Caco-2 (cell line): ENCODE data around the gene RAB24. TPM values are rescaled to one million over a fixed set of nuclear protein-coding genes. Genes with fewer than 3 reads are reported as not detected.

Experiments used
- BruUV-seq: library from RNA; stranded (reverse); fragments of 400-500 nt; replicated peaks from 2 replicates; lab custom pipeline; 2021; lab: Mats Ljungman, UMichigan
- CTCF ChIA-PET: fragments of 300-600 bp; sonication (Branson Sonifier 250); formaldehyde crosslinking; loops from one replicate; lab custom pipeline; 2022; ENCODE audit warnings: antibody characterized with exemption; lab: Charles Lee
- POLR2A ChIA-PET: fragments of 300-600 bp; sonication (Branson Sonifier 250); formaldehyde crosslinking; loops from one replicate; lab custom pipeline; 2022; ENCODE audit warnings: antibody characterized with exemption; lab: Charles Lee
- DNase-seq, 2 experiments: peaks; one replicate each; pipeline versions ENCODE4 v3.0.0 to v3.0.0-alpha.2; 2020 to 2022
- H3K27me3 ChIP-seq: replicated peaks from 2 replicates; pipeline ENCODE4 v1.6.0; 2011; ENCODE audit warnings: low read length; ENCODE audit not compliant: control insufficient read depth, insufficient read depth
- H3K36me3 ChIP-seq: 2 replicates; pipeline ENCODE4 v1.5.1; 2011; ENCODE audit warnings: low read length; ENCODE audit not compliant: control insufficient read depth, insufficient read depth
- H3K4me1 ChIP-seq: fragments of 250-450 bp; sonication (Bioruptor Pico); 2 replicates; pipeline ENCODE4 v1.5.1; 2020; ENCODE audit warnings: mild to moderate bottlenecking
- H3K4me3 ChIP-seq: 2 replicates; pipeline ENCODE4 v1.5.1; 2011; ENCODE audit warnings: low read depth, mild to moderate bottlenecking, control low read depth, low read length
- H3K9me3 ChIP-seq: fragments of 250-450 bp; sonication (Bioruptor Pico); 2 replicates; pipeline ENCODE4 v1.5.1; 2020; ENCODE audit warnings: mild to moderate bottlenecking, moderate library complexity
- H3K27ac Mint-ChIP-seq: one replicate; pipeline ENCODE4 v1.8.0; 2022; ENCODE audit warnings: mixed read lengths; ENCODE audit not compliant: unreplicated experiment
- H3K27me3 Mint-ChIP-seq: one replicate; pipeline ENCODE4 v1.8.0; 2022; ENCODE audit warnings: mixed read lengths; ENCODE audit not compliant: insufficient read depth, unreplicated experiment
- H3K36me3 Mint-ChIP-seq: one replicate; pipeline ENCODE4 v1.8.0; 2022; ENCODE audit warnings: mild to moderate bottlenecking, mixed read lengths; ENCODE audit not compliant: insufficient read depth, unreplicated experiment
- H3K4me1 Mint-ChIP-seq: one replicate; pipeline ENCODE4 v1.8.0; 2022; ENCODE audit warnings: low read depth, mixed read lengths; ENCODE audit not compliant: unreplicated experiment
- H3K4me3 Mint-ChIP-seq: one replicate; pipeline ENCODE4 v1.8.0; 2022; ENCODE audit warnings: mild to moderate bottlenecking, moderate library complexity, mixed read lengths; ENCODE audit not compliant: unreplicated experiment
- H3K9me3 Mint-ChIP-seq: one replicate; pipeline ENCODE4 v1.8.0; 2022; ENCODE audit warnings: mixed read lengths; ENCODE audit not compliant: unreplicated experiment
- CTCF ChIP-seq, 2 experiments: fragments of 200-600 bp in 1 of 2; IDR thresholded peaks; 1 replicate in 1 of 2; 2 replicates in 1 of 2; pipeline versions ENCODE4 v1.5.1 to v1.8.0; 2011 to 2022; ENCODE audit warnings: antibody characterized with exemption in 1 of 2, control low read depth in 1 of 2, inconsistent platforms in 1 of 2, low read depth in 1 of 2, low read length in 1 of 2, mild to moderate bottlenecking in 1 of 2, moderate library complexity in 1 of 2; ENCODE audit not compliant: insufficient read depth in 1 of 2, severe bottlenecking in 1 of 2, unreplicated experiment in 1 of 2
- intact Hi-C: fragments of 100-400 bp; cut with micrococcal nuclease; formaldehyde crosslinking; loops from one replicate; pipeline ENCODE4 v1.10.0; 2022; ENCODE audit not compliant: unreplicated experiment
- total RNA-seq: library from RNA; stranded (reverse); gene quantifications from 2 replicates; pipeline ENCODE4 v1.2.3, GENCODE V29; 2022

The RAB24 gene
- total RNA-seq, 1 experiment from 2014 or later = 29.9 TPM

- H3K4me1 ChIP-seq = no peaks in the 10 kb centered on the region
- no peak for TF ChIP-seq CTCF (IDR thresholded peaks at IDR 0.05; ENCODE audit: insufficient read depth in 1 of 2, low read depth in 1 of 2, low read length in 1 of 2, severe bottlenecking in 1 of 2, unreplicated experiment in 1 of 2)
- H3K4me1 Mint-ChIP-seq = no peaks in the 10 kb centered on the region
- POLR2A ChIA-PET = no interaction called here
- H3K9me3 ChIP-seq = no peaks in the 10 kb centered on the region
- no peaks in the 10 kb centered on the region for H3K27me3 Mint-ChIP-seq
- H3K4me3 ChIP-seq = no peak overlapping the region
- no peaks in the 10 kb centered on the region for H3K9me3 Mint-ChIP-seq
- H3K36me3 ChIP-seq = peaks cover 3% of the 10 kb centered on the region
- CTCF ChIA-PET = interaction anchor here (0.6 kb wide), 1 partner anchor 114 kb away, joined by 3 read pairs; no protein-coding TSS in a partner anchor
- H3K4me3 Mint-ChIP-seq = no peak overlapping the region
- no peak for DNase-seq
- BruUV-seq = no TSS peak
- intact Hi-C loops = no loop called here
- H3K27ac Mint-ChIP-seq = no peak overlapping the region
- H3K27me3 ChIP-seq = no peaks in the 10 kb centered on the region
- peaks cover 68% of the 10 kb centered on the region for H3K36me3 Mint-ChIP-seq
Measured at GRCh38 chr5:177276886-177277285, 26.6 kb downstream of the RAB24 start.

- Mint-ChIP-seq H3K4me3 (no peak overlapping the region), H3K9me3 (no peaks in the 10 kb centered on the region), H3K27me3 (no peaks in the 10 kb centered on the region), H3K36me3 (peaks cover 62% of the 10 kb centered on the region), H3K4me1 (no peaks in the 10 kb centered on the region), H3K27ac (no peak overlapping the region)
- no peak for DNase-seq
- TF ChIP-seq CTCF (IDR thresholded peaks at IDR 0.05; ENCODE audit: insufficient read depth in 1 of 2, low read depth in 1 of 2, low read length in 1 of 2, severe bottlenecking in 1 of 2, unreplicated experiment in 1 of 2) = no peak
- Histone ChIP-seq H3K36me3 (peaks cover 3% of the 10 kb centered on the region), H3K4me1 (no peaks in the 10 kb centered on the region), H3K9me3 (no peaks in the 10 kb centered on the region), H3K27me3 (no peaks in the 10 kb centered on the region), H3K4me3 (no peak overlapping the region)
- BruUV-seq = no TSS peak
- ChIA-PET POLR2A (no interaction called here), CTCF (interaction anchor here (0.7 kb wide), 1 partner anchor 115 kb away, joined by 3 read pairs; no protein-coding TSS in a partner anchor)
- intact Hi-C loops = no loop called here
Measured at GRCh38 chr5:177275883-177276282, 27.6 kb downstream of the RAB24 start.

- CTCF ChIA-PET = no interaction called here
Measured at GRCh38 chr5:177271113-177271512, 32.4 kb downstream of the RAB24 start.

More at GRCh38 chr5:177271113-177271512, 32.4 kb downstream of the RAB24 start:
- no peak for DNase-seq
- Mint-ChIP-seq H3K4me3 (no peak overlapping the region), H3K4me1 (no peaks in the 10 kb centered on the region), H3K9me3 (no peaks in the 10 kb centered on the region), H3K36me3 (peaks cover 51% of the 10 kb centered on the region), H3K27me3 (no peaks in the 10 kb centered on the region), H3K27ac (no peak overlapping the region)
- POLR2A ChIA-PET = no interaction called here
- intact Hi-C loops = no loop called here
- TF ChIP-seq CTCF (IDR thresholded peaks at IDR 0.05; ENCODE audit: insufficient read depth in 1 of 2, low read depth in 1 of 2, low read length in 1 of 2, severe bottlenecking in 1 of 2, unreplicated experiment in 1 of 2) = no peak
- H3K4me3 ChIP-seq = no peak overlapping the region
- H3K27me3 ChIP-seq = no peaks in the 10 kb centered on the region
- H3K9me3 ChIP-seq = no peaks in the 10 kb centered on the region
- no peaks in the 10 kb centered on the region; the same call in 1 of the 2 replicates for H3K36me3 ChIP-seq
- no TSS peak for BruUV-seq
- H3K4me1 ChIP-seq = no peaks in the 10 kb centered on the region
